Mucosa of rectum (tissue), 2 donors: ENCODE results near the gene TOR1B.
"Not testable (repeated sequence)": the region's sequence is repeated elsewhere in the genome, so short reads cannot be mapped to it uniquely, and the experiment has no call there.

Experiments
- H3K27ac ChIP-seq, 2 donors: one replicate each; pipeline ENCODE4 v1.7.0; 2013; ENCODE audit warnings: inconsistent platforms in 2 of 2, low read depth in 2 of 2, low read length in 2 of 2
- H3K27me3 ChIP-seq, 2 donors: one replicate each; pipeline ENCODE4 v1.7.0; 2013; ENCODE audit warnings: low read length in 2 of 2; ENCODE audit not compliant: control insufficient read depth in 2 of 2, insufficient read depth in 2 of 2
- H3K36me3 ChIP-seq, 2 donors: one replicate each; pipeline ENCODE4 v1.7.0; 2013; ENCODE audit warnings: low read length in 2 of 2; ENCODE audit not compliant: control insufficient read depth in 2 of 2, insufficient read depth in 2 of 2
- H3K4me1 ChIP-seq, 2 donors: one replicate each; pipeline ENCODE4 v1.7.0; 2013; ENCODE audit warnings: low read length in 2 of 2, mild to moderate bottlenecking in 1 of 2; ENCODE audit not compliant: control insufficient read depth in 2 of 2, insufficient read depth in 2 of 2
- H3K4me3 ChIP-seq, 2 donors: one replicate each; pipeline ENCODE4 v1.7.0; 2013; ENCODE audit warnings: low read length in 2 of 2
- H3K9ac ChIP-seq, 2 donors: one replicate each; pipeline ENCODE4 v1.7.0; 2013; ENCODE audit warnings: low read length in 2 of 2, low read depth in 1 of 2, mild to moderate bottlenecking in 1 of 2
- H3K9me3 ChIP-seq, 2 donors: one replicate each; pipeline ENCODE4 v1.7.0; 2013; ENCODE audit warnings: low read length in 2 of 2; ENCODE audit not compliant: control insufficient read depth in 2 of 2
- donor health status: healthy.
- donor health status: Normal muscosa, but diverticular disease.

Gene TOR1B

GRCh38 chr9:129802833-129803675, at the start of gene TOR1B:
TOR1B (plus strand) TSS chr9:129803184; CDS start chr9:129803213, 29 bp downstream.
- H3K9ac ChIP-seq = peak within 1 kb of the TSS; percentile 80 to 88
- peaks cover 17 to 20% of the 10 kb centered on the region in 2 donors for H3K4me1 ChIP-seq
- H3K36me3 ChIP-seq = peaks cover 5 to 14% of the 10 kb centered on the region in 2 donors
- no peaks in the 10 kb centered on the region for H3K27me3 ChIP-seq
- peak within 1 kb of the TSS; percentile 90 to 91 for H3K27ac ChIP-seq
- H3K4me3 ChIP-seq = peak within 1 kb of the TSS; percentile 90
- H3K9me3 ChIP-seq = no peaks in the 10 kb centered on the region

GRCh38 chr9:129755151-129755550, 47.8 kb upstream of the TOR1B start:
- Histone ChIP-seq H3K9ac (no peak overlapping the region), H3K9me3 (no peaks in the 10 kb centered on the region), H3K27ac (no peak overlapping the region), H3K4me1 (peaks cover 11 to 19% of the 10 kb centered on the region in 2 donors), H3K4me3 (no peak overlapping the region), H3K36me3 (no peaks in the 10 kb centered on the region), H3K27me3 (peaks cover 0 to 6% of the 10 kb centered on the region in 2 donors)

GRCh38 chr9:129756191-129756590, 46.8 kb upstream of the TOR1B start:
- no peak overlapping the region for H3K4me3 ChIP-seq
- H3K9ac ChIP-seq = no peak overlapping the region
- peaks cover 0 to 6% of the 10 kb centered on the region in 2 donors for H3K27me3 ChIP-seq
- H3K9me3 ChIP-seq = no peaks in the 10 kb centered on the region
- H3K36me3 ChIP-seq = no peaks in the 10 kb centered on the region
- no peak overlapping the region for H3K27ac ChIP-seq
- peaks cover 11 to 22% of the 10 kb centered on the region in 2 donors for H3K4me1 ChIP-seq

GRCh38 chr9:129757045-129757444, 45.9 kb upstream of the TOR1B start:
- Histone ChIP-seq H3K36me3 (no peaks in the 10 kb centered on the region), H3K4me3 (no peak overlapping the region), H3K4me1 (peaks cover 13 to 22% of the 10 kb centered on the region in 2 donors), H3K27ac (no peak overlapping the region), H3K27me3 (peaks cover 0 to 3% of the 10 kb centered on the region in 2 donors), H3K9ac (no peak overlapping the region), H3K9me3 (no peaks in the 10 kb centered on the region)

- no peak overlapping the region for H3K4me3 ChIP-seq
- H3K27ac ChIP-seq = no peak overlapping the region
- no peaks in the 10 kb centered on the region for H3K9me3 ChIP-seq
- H3K36me3 ChIP-seq = no peaks in the 10 kb centered on the region
- no peaks in the 10 kb centered on the region for H3K27me3 ChIP-seq
- H3K9ac ChIP-seq = no peak overlapping the region
- H3K4me1 ChIP-seq = peaks cover 7 to 26% of the 10 kb centered on the region in 2 donors
Measured at GRCh38 chr9:129759319-129759718, 43.7 kb upstream of the TOR1B start.

GRCh38 chr9:129759804-129760502, 43.0 kb upstream of the TOR1B start:
- H3K27ac ChIP-seq = no peak overlapping the region
- no peaks in the 10 kb centered on the region for H3K36me3 ChIP-seq
- H3K27me3 ChIP-seq = no peaks in the 10 kb centered on the region
- no peak overlapping the region for H3K9ac ChIP-seq
- peaks cover 7 to 26% of the 10 kb centered on the region in 2 donors for H3K4me1 ChIP-seq
- no peaks in the 10 kb centered on the region for H3K9me3 ChIP-seq
- H3K4me3 ChIP-seq = no peak overlapping the region

- H3K27me3 ChIP-seq, H3K4me3 ChIP-seq, H3K36me3 ChIP-seq, H3K9ac ChIP-seq, H3K9me3 ChIP-seq: not testable (repeated sequence)
- Histone ChIP-seq H3K27ac (peak overlapping the region; percentile 42 to 43), H3K4me1 (peaks cover 7 to 26% of the 10 kb centered on the region in 2 donors)
Measured at GRCh38 chr9:129760784-129761183, 42.2 kb upstream of the TOR1B start.

GRCh38 chr9:129761293-129761900, 41.6 kb upstream of the TOR1B start:
- Histone ChIP-seq H3K4me3 (peak overlapping the region; percentile 13 to 28), H3K27me3 (no peaks in the 10 kb centered on the region), H3K4me1 (peaks cover 7 to 26% of the 10 kb centered on the region in 2 donors), H3K9ac (peak overlapping the region in 1 of 2 donors; percentile 26), H3K9me3 (no peaks in the 10 kb centered on the region), H3K27ac (peak overlapping the region; percentile 68 to 89), H3K36me3 (no peaks in the 10 kb centered on the region)

- Histone ChIP-seq H3K9ac (peak overlapping the region in 1 of 2 donors; percentile 26), H3K4me1 (peaks cover 7 to 26% of the 10 kb centered on the region in 2 donors), H3K27ac (peak overlapping the region; percentile 68 to 89), H3K36me3 (no peaks in the 10 kb centered on the region), H3K27me3 (no peaks in the 10 kb centered on the region), H3K4me3 (peak overlapping the region; percentile 13 to 28), H3K9me3 (no peaks in the 10 kb centered on the region)
Measured at GRCh38 chr9:129761901-129762369, 41.0 kb upstream of the TOR1B start.
